Measurements from ENCODE around the gene SRGAP1. TPM values are rescaled to one million over a fixed set of nuclear protein-coding genes. Genes with fewer than 3 reads are reported as not detected.

The SRGAP1 gene
- total and polyA plus RNA-seq, 2 experiments from 2014 or later = 13.0 to 29.4 TPM

DNA sequence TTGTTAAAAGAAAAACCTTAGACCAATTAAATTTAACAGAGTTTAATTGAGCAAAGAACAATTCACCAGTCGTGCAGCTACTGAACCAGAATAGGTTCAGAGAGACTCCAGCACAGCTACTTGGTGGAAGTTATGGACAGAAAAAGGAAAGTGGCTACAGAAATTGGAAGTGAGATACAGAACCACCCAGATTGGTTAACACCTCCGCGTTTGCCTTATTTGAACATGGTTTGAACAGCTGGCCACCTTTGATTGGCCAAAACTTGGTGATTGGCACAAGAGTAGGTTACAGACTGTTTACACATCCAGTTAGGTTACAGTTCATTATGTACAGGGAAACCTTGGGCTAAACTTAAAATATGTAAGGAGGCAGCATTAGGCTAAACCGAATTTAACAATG is 54.9 kb downstream of the SRGAP1 start:
- TF ChIP-seq EZH2phosphoT487 (IDR thresholded peaks at IDR 0.05; ENCODE audit: insufficient read depth, low read depth) (no peak), EZH2 (IDR thresholded peaks at IDR 0.05; ENCODE audit: insufficient read depth, poor library complexity, severe bottlenecking) (no peak)

DNA sequence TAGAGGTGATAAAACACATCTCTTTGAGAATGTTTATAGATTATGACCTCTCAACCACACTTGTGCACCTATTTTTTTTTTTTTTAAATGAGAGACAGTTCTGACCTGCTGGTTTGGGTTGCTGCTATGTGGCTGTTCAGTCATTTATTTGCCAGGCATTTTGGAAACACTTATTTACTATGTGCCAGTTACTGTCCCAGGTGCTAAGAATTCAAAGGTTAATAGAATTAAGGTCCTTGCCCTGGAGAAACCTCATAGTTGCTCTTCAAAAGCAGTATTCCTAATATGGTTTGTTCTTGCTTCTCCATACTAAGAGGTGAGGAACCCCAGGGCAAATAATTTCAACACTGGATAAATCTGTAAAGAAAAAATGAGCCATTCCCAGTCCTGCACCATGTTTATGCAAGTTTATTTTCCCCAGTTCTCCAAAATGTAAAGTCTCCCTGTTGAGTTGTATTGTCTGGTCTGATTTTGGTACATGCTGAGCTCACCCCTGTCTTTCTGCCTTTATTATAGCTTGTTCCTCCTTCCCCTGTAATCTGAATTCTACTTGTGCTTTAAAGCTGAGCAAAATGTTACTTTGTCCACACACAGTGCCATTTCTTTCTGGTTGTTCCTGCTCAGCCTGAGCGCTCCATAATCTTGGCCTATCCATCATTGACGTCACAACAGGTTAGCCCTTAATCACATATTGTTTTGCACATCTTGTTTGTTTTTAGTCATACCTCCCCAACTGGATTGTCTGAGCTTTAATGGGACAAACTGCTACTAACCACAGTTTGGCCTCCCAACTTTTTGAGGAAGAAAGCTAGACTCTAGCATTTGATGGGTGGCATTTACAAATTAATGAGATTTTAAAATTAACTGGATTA is 56.7 kb downstream of the SRGAP1 start:
- H3K4me1 ChIP-seq (ENCODE audit: insufficient read depth) = no peaks in the 10 kb centered on the region
- H3K27ac ChIP-seq = no peak overlapping the region
- no peaks in the 10 kb centered on the region for H3K27me3 ChIP-seq (replicated peaks; ENCODE audit: insufficient read depth)
- no peaks in the 10 kb centered on the region for H3K9me3 ChIP-seq (ENCODE audit: low read depth)
- in situ Hi-C loops (cut with MboI) = no loop called here
- H2AFZ ChIP-seq = no peak overlapping the region
- H3F3A ChIP-seq (ENCODE audit: insufficient read depth) = 0 out of 2 replicates have a peak, but pooled peaks cover 12% of the 10 kb centered on the region
- no peak for DNase-seq
- no peak for TF ChIP-seq EZH2 (IDR thresholded peaks at IDR 0.05; ENCODE audit: insufficient read depth, poor library complexity, severe bottlenecking)
- WGBS, 2 experiments (ENCODE audit: low coverage in 1 of 2, low lambda C conversion rate in 2 of 2, missing lambda C conversion rate in 2 of 2) = 98 to 100% methylated on average over 2 of the region's 2 CpGs
- H4K20me1 ChIP-seq (ENCODE audit: insufficient read depth) = peaks cover 28% of the 10 kb centered on the region; the same call in 1 of the 2 replicates
- H3K9me2 ChIP-seq (ENCODE audit: insufficient read depth) = no peaks in the 10 kb centered on the region
- no peak overlapping the region for H3K4me3 ChIP-seq
- no peak overlapping the region for H3K4me2 ChIP-seq (ENCODE audit: unreplicated experiment)
- no peaks in the 10 kb centered on the region for H3K36me3 ChIP-seq (ENCODE audit: low read depth)
- peaks cover 100% of the 10 kb centered on the region for H3K79me2 ChIP-seq (ENCODE audit: insufficient read depth)
- no peak overlapping the region for H3K9ac ChIP-seq

More for the DNA sequence above, 54.9 kb downstream of the SRGAP1 start:
- H3K27ac ChIP-seq = no peak overlapping the region
- H3K9me3 ChIP-seq (ENCODE audit: low read depth) = no peaks in the 10 kb centered on the region
- no peak overlapping the region for H3K4me3 ChIP-seq
- H3K4me2 ChIP-seq (ENCODE audit: unreplicated experiment) = no peak overlapping the region
- H3K4me1 ChIP-seq (ENCODE audit: insufficient read depth) = no peaks in the 10 kb centered on the region
- no peaks in the 10 kb centered on the region for H3K36me3 ChIP-seq (ENCODE audit: low read depth)
- no peaks in the 10 kb centered on the region for H3K27me3 ChIP-seq (replicated peaks; ENCODE audit: insufficient read depth)
- DNase-seq = no peak
- peaks cover 26% of the 10 kb centered on the region; the same call in 1 of the 2 replicates for H4K20me1 ChIP-seq (ENCODE audit: insufficient read depth)
- peaks cover 100% of the 10 kb centered on the region for H3K79me2 ChIP-seq (ENCODE audit: insufficient read depth)
- in situ Hi-C loops (cut with MboI) = no loop called here
- H2AFZ ChIP-seq = no peak overlapping the region
- 0 out of 2 replicates have a peak, but pooled peaks cover 11% of the 10 kb centered on the region for H3F3A ChIP-seq (ENCODE audit: insufficient read depth)
- 84 to 86% methylated on average over 4 of the region's 4 CpGs for WGBS, 2 experiments (ENCODE audit: low coverage in 1 of 2, low lambda C conversion rate in 2 of 2, missing lambda C conversion rate in 2 of 2)
- no peak overlapping the region for H3K9ac ChIP-seq
- H3K9me2 ChIP-seq (ENCODE audit: insufficient read depth) = no peaks in the 10 kb centered on the region

DNA sequence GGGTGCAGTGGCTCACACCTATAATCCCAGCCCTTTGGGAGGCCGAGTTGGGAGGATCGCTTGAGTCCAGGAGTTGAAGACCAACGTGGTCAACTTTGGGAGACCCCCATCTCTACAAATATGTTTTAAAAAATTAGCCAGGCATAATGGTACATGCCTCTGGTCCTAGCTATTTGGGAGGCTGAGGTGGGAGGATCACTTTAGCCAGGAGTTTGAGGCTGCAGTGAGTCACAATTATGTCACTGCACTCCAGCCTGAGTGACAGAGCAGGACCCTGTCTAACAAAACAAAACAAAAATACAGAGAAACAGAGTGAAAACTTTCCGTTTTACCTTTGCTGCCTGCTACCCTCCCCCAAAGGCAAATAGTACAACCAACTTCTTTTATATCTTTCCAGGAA is 60.2 kb downstream of the SRGAP1 start:
- no peaks in the 10 kb centered on the region for H3K9me3 ChIP-seq (ENCODE audit: low read depth)
- H3K79me2 ChIP-seq (ENCODE audit: insufficient read depth) = peaks cover 100% of the 10 kb centered on the region
- H3K4me1 ChIP-seq (ENCODE audit: insufficient read depth) = no peaks in the 10 kb centered on the region
- peaks cover 17% of the 10 kb centered on the region; the same call in 1 of the 2 replicates for H4K20me1 ChIP-seq (ENCODE audit: insufficient read depth)
- H3K27ac ChIP-seq = no peak overlapping the region
- no peak overlapping the region for H2AFZ ChIP-seq
- WGBS, 2 experiments (ENCODE audit: low coverage in 1 of 2, low lambda C conversion rate in 2 of 2, missing lambda C conversion rate in 2 of 2) = 67 to 69% methylated on average over 4 of the region's 4 CpGs
- no peak overlapping the region for H3K9ac ChIP-seq
- no peak overlapping the region for H3K4me2 ChIP-seq (ENCODE audit: unreplicated experiment)
- no peak overlapping the region for H3K4me3 ChIP-seq
- no peak for DNase-seq
- no peaks in the 10 kb centered on the region for H3K27me3 ChIP-seq (replicated peaks; ENCODE audit: insufficient read depth)
- 0 out of 2 replicates have a peak, but pooled peaks cover 9% of the 10 kb centered on the region for H3F3A ChIP-seq (ENCODE audit: insufficient read depth)
- in situ Hi-C loops (cut with MboI) = no loop called here
- H3K9me2 ChIP-seq (ENCODE audit: insufficient read depth) = no peaks in the 10 kb centered on the region
- no peaks in the 10 kb centered on the region for H3K36me3 ChIP-seq (ENCODE audit: low read depth)
- no peak for TF ChIP-seq EZH2 (IDR thresholded peaks at IDR 0.05; ENCODE audit: insufficient read depth, poor library complexity, severe bottlenecking)
- TF ChIP-seq EZH2phosphoT487 (IDR thresholded peaks at IDR 0.05; ENCODE audit: insufficient read depth, low read depth) = no peak

DNA sequence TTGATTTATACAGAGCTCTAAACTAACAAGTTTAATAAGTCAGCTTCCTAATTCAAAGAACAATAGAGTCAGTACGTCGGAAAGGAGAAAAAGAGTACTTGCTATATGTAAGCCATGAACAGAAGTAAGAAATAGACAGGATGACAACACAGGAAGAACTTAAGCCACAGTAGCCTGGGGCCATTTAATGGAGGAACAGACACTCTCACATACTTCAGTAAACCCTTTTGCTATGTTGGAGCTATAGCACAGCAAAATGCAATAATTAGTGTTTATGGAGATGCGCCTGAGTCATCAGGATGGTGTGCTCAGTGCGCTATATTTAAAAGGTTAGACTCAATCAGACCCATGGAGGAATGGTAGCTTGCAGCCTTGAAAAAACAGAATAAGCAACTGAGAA is 61.0 kb downstream of the SRGAP1 start:
- Histone ChIP-seq H4K20me1 (ENCODE audit: insufficient read depth) (peaks cover 21% of the 10 kb centered on the region; the same call in 1 of the 2 replicates), H3K27ac (no peak overlapping the region)
- TF ChIP-seq EZH2phosphoT487 (IDR thresholded peaks at IDR 0.05; ENCODE audit: insufficient read depth, low read depth) = no peak
- TF ChIP-seq EZH2 (IDR thresholded peaks at IDR 0.05; ENCODE audit: insufficient read depth, poor library complexity, severe bottlenecking) = no peak

More for the DNA sequence above, 61.0 kb downstream of the SRGAP1 start:
- 0 out of 2 replicates have a peak, but pooled peaks cover 9% of the 10 kb centered on the region for H3F3A ChIP-seq (ENCODE audit: insufficient read depth)
- H3K4me3 ChIP-seq = no peak overlapping the region
- no peaks in the 10 kb centered on the region for H3K36me3 ChIP-seq (ENCODE audit: low read depth)
- no peak overlapping the region for H3K9ac ChIP-seq
- in situ Hi-C loops (cut with MboI) = no loop called here
- no peak overlapping the region for H2AFZ ChIP-seq
- H3K4me2 ChIP-seq (ENCODE audit: unreplicated experiment) = no peak overlapping the region
- WGBS, 2 experiments (ENCODE audit: low coverage in 1 of 2, low lambda C conversion rate in 2 of 2, missing lambda C conversion rate in 2 of 2) = 95 to 96% methylated on average over 4 of the region's 4 CpGs
- H3K9me2 ChIP-seq (ENCODE audit: insufficient read depth) = no peaks in the 10 kb centered on the region
- H3K9me3 ChIP-seq (ENCODE audit: low read depth) = no peaks in the 10 kb centered on the region
- no peaks in the 10 kb centered on the region for H3K4me1 ChIP-seq (ENCODE audit: insufficient read depth)
- DNase-seq = no peak
- H3K79me2 ChIP-seq (ENCODE audit: insufficient read depth) = peaks cover 100% of the 10 kb centered on the region
- no peaks in the 10 kb centered on the region for H3K27me3 ChIP-seq (replicated peaks; ENCODE audit: insufficient read depth)
